Neuron (in vitro differentiated cells): Measurements from ENCODE around the gene GRID1.

Experiments used
- H2AFZ ChIP-seq: one replicate; pipeline ENCODE4 v1.6.1; 2013; ENCODE audit warnings: low read depth, mild to moderate bottlenecking, inconsistent platforms, low read length, moderate library complexity
- H3K27me3 ChIP-seq: one replicate; pipeline ENCODE4 v1.6.1; 2013; ENCODE audit warnings: low read length; ENCODE audit not compliant: insufficient read depth
- H3K36me3 ChIP-seq: one replicate; pipeline ENCODE4 v1.6.1; 2013; ENCODE audit warnings: low read length; ENCODE audit not compliant: insufficient read depth
- H3K4me1 ChIP-seq: one replicate; pipeline ENCODE4 v1.6.1; 2013; ENCODE audit warnings: low read length; ENCODE audit not compliant: insufficient read depth
- H3K4me3 ChIP-seq: 2 replicates; pipeline ENCODE4 v1.5.1; 2013; ENCODE audit warnings: mild to moderate bottlenecking, low read length, moderate library complexity
- H3K9me3 ChIP-seq: one replicate; pipeline ENCODE4 v1.6.1; 2013; ENCODE audit warnings: low read length

Gene GRID1

GRCh38 chr10:85643171-85643844 is 723.3 kb downstream of the GRID1 start:
- no peaks in the 10 kb centered on the region for H3K36me3 ChIP-seq
- H3K4me3 ChIP-seq = no peak overlapping the region
- no peaks in the 10 kb centered on the region for H3K4me1 ChIP-seq

GRCh38 chr10:85642421-85643170 is 724.0 kb downstream of the GRID1 start:
- H2AFZ ChIP-seq = no peak overlapping the region
- no peaks in the 10 kb centered on the region for H3K27me3 ChIP-seq
- no peaks in the 10 kb centered on the region for H3K9me3 ChIP-seq

More at GRCh38 chr10:85643171-85643844, 723.3 kb downstream of the GRID1 start:
- Histone ChIP-seq H3K27me3 (no peaks in the 10 kb centered on the region), H2AFZ (no peak overlapping the region), H3K9me3 (no peaks in the 10 kb centered on the region)

GRCh38 chr10:85642082-85642420 is 724.5 kb downstream of the GRID1 start:
- no peaks in the 10 kb centered on the region for H3K9me3 ChIP-seq
- no peaks in the 10 kb centered on the region for H3K36me3 ChIP-seq
- no peaks in the 10 kb centered on the region for H3K4me1 ChIP-seq
- no peaks in the 10 kb centered on the region for H3K27me3 ChIP-seq
- no peak overlapping the region for H2AFZ ChIP-seq
- no peak overlapping the region for H3K4me3 ChIP-seq

More at GRCh38 chr10:85642421-85643170, 724.0 kb downstream of the GRID1 start:
- Histone ChIP-seq H3K4me3 (no peak overlapping the region), H3K4me1 (no peaks in the 10 kb centered on the region), H3K36me3 (no peaks in the 10 kb centered on the region)

- H3K36me3 ChIP-seq = no peaks in the 10 kb centered on the region
- no peak overlapping the region for H2AFZ ChIP-seq
- H3K27me3 ChIP-seq = no peaks in the 10 kb centered on the region
- H3K4me3 ChIP-seq = no peak overlapping the region
- H3K4me1 ChIP-seq = no peaks in the 10 kb centered on the region
- no peaks in the 10 kb centered on the region for H3K9me3 ChIP-seq
These were observed 725.1 kb downstream of the GRID1 start for GRCh38 chr10:85641479-85642009.

GRCh38 chr10:85638797-85639196 is 727.8 kb downstream of the GRID1 start:
- H3K27me3 ChIP-seq = no peaks in the 10 kb centered on the region
- no peaks in the 10 kb centered on the region for H3K4me1 ChIP-seq
- no peaks in the 10 kb centered on the region for H3K9me3 ChIP-seq
- no peak overlapping the region for H2AFZ ChIP-seq
- no peak overlapping the region for H3K4me3 ChIP-seq
- H3K36me3 ChIP-seq = no peaks in the 10 kb centered on the region

- H2AFZ ChIP-seq = no peak overlapping the region
These were observed 730.9 kb downstream of the GRID1 start for GRCh38 chr10:85635650-85636049.

GRCh38 chr10:85624511-85624910 is 742.1 kb downstream of the GRID1 start:
- no peak overlapping the region for H3K4me3 ChIP-seq
- H2AFZ ChIP-seq = no peak overlapping the region
- no peaks in the 10 kb centered on the region for H3K36me3 ChIP-seq
- H3K4me1 ChIP-seq = no peaks in the 10 kb centered on the region
- no peaks in the 10 kb centered on the region for H3K27me3 ChIP-seq
- H3K9me3 ChIP-seq = no peaks in the 10 kb centered on the region

More at GRCh38 chr10:85635650-85636049, 730.9 kb downstream of the GRID1 start:
- Histone ChIP-seq H3K36me3 (no peaks in the 10 kb centered on the region), H3K4me1 (no peaks in the 10 kb centered on the region), H3K4me3 (no peak overlapping the region), H3K9me3 (no peaks in the 10 kb centered on the region), H3K27me3 (no peaks in the 10 kb centered on the region)

- Histone ChIP-seq H3K36me3 (no peaks in the 10 kb centered on the region), H2AFZ (no peak overlapping the region), H3K4me3 (no peak overlapping the region), H3K4me1 (no peaks in the 10 kb centered on the region), H3K9me3 (no peaks in the 10 kb centered on the region), H3K27me3 (no peaks in the 10 kb centered on the region)
These were observed 742.8 kb downstream of the GRID1 start for GRCh38 chr10:85623758-85624157.

- H3K27me3 ChIP-seq = no peaks in the 10 kb centered on the region
- H2AFZ ChIP-seq = no peak overlapping the region
- no peaks in the 10 kb centered on the region for H3K4me1 ChIP-seq
- H3K9me3 ChIP-seq = no peaks in the 10 kb centered on the region
- H3K4me3 ChIP-seq = no peak overlapping the region
- H3K36me3 ChIP-seq = no peaks in the 10 kb centered on the region
These were observed 743.3 kb downstream of the GRID1 start for GRCh38 chr10:85623342-85623741.

- Histone ChIP-seq H3K27me3 (no peaks in the 10 kb centered on the region), H3K9me3 (no peaks in the 10 kb centered on the region), H3K4me1 (no peaks in the 10 kb centered on the region), H3K4me3 (no peak overlapping the region), H2AFZ (no peak overlapping the region), H3K36me3 (no peaks in the 10 kb centered on the region)
These were observed 744.2 kb downstream of the GRID1 start for GRCh38 chr10:85622425-85622824.

- no peaks in the 10 kb centered on the region for H3K27me3 ChIP-seq
- H3K4me1 ChIP-seq = no peaks in the 10 kb centered on the region
- no peak overlapping the region for H3K4me3 ChIP-seq
- no peak overlapping the region for H2AFZ ChIP-seq
- H3K36me3 ChIP-seq = no peaks in the 10 kb centered on the region
- H3K9me3 ChIP-seq = no peaks in the 10 kb centered on the region
These were observed 745.0 kb downstream of the GRID1 start for GRCh38 chr10:85621562-85621961.

GRCh38 chr10:85620807-85621206 is 745.8 kb downstream of the GRID1 start:
- H3K4me3 ChIP-seq = no peak overlapping the region
- H2AFZ ChIP-seq = no peak overlapping the region
- no peaks in the 10 kb centered on the region for H3K9me3 ChIP-seq
- no peaks in the 10 kb centered on the region for H3K27me3 ChIP-seq
- no peaks in the 10 kb centered on the region for H3K4me1 ChIP-seq
- H3K36me3 ChIP-seq = no peaks in the 10 kb centered on the region

- H3K36me3 ChIP-seq = no peaks in the 10 kb centered on the region
- H3K4me3 ChIP-seq = no peak overlapping the region
These were observed 746.8 kb downstream of the GRID1 start for GRCh38 chr10:85619832-85620231.

More at GRCh38 chr10:85619832-85620231, 746.8 kb downstream of the GRID1 start:
- no peaks in the 10 kb centered on the region for H3K4me1 ChIP-seq
- no peaks in the 10 kb centered on the region for H3K27me3 ChIP-seq
- H2AFZ ChIP-seq = no peak overlapping the region
- no peaks in the 10 kb centered on the region for H3K9me3 ChIP-seq
